Retinal pigment epithelial cell (primary cell): ENCODE measurements around the gene MPRIP.

Experiments used
- DNase-seq: peaks from one replicate; pipeline ENCODE4 v3.0.0-alpha.2; 2010; ENCODE audit warnings: low read depth
- H3K4me3 ChIP-seq: 2 replicates; pipeline ENCODE4 v1.5.1; 2011; ENCODE audit warnings: mild to moderate bottlenecking, low read length, control low read depth, moderate library complexity
- CTCF ChIP-seq: conservative IDR thresholded peaks from 2 replicates; pipeline ENCODE4 v1.5.1; 2011; ENCODE audit warnings: low read depth, low read length, control low read depth, inconsistent platforms

The MPRIP gene

GRCh38 chr17:17027442-17028058 is 14.7 kb upstream of the MPRIP start:
- TF ChIP-seq CTCF = no peak
- DNase-seq = no peak
- H3K4me3 ChIP-seq = no peak overlapping the region

GRCh38 chr17:17028059-17028877 is 14.0 kb upstream of the MPRIP start:
- no peak for TF ChIP-seq CTCF
- H3K4me3 ChIP-seq = no peak overlapping the region
- DNase-seq = peak; percentile 93

GRCh38 chr17:17028878-17029535 is 13.2 kb upstream of the MPRIP start:
- H3K4me3 ChIP-seq = no peak overlapping the region
- no peak for TF ChIP-seq CTCF
- no peak for DNase-seq

- H3K4me3 ChIP-seq = no peak overlapping the region
- DNase-seq = no peak
- TF ChIP-seq CTCF = no peak
Measured at GRCh38 chr17:17029938-17030337, 12.3 kb upstream of the MPRIP start.

- no peak for TF ChIP-seq CTCF
- DNase-seq = no peak
- no peak overlapping the region for H3K4me3 ChIP-seq
Measured at GRCh38 chr17:17030515-17031211, 11.6 kb upstream of the MPRIP start.

GRCh38 chr17:17032131-17032692 is 10.0 kb upstream of the MPRIP start:
- DNase-seq = no peak
- TF ChIP-seq CTCF = peak; percentile 9
- no peak overlapping the region for H3K4me3 ChIP-seq
